ENCODE measurements around the gene DNASE2.

- TF ChIP-seq EZH2 (optimal IDR thresholded peaks at IDR 0.05; ENCODE audit: low read depth, low read length), result no peak
- TF ChIP-seq CTCF (IDR thresholded peaks at IDR 0.05; ENCODE audit: low read length), result no peak
Observed at GRCh38 chr19:12872941-12873890, 8.0 kb downstream of the DNASE2 start.
